Esophagus squamous epithelium (tissue), 4 donors: Measurements from ENCODE around the gene RAB24.
"Not testable (repeated sequence)": the region's sequence is repeated elsewhere in the genome, so short reads cannot be mapped to it uniquely, and the experiment has no call there.

Experiments used
- POLR2A ChIP-seq, 4 donors: fragments of 450-650 bp; IDR thresholded peaks; one replicate each; pipeline ENCODE4 v1.6.1; 2017; ENCODE audit warnings: antibody characterized with exemption in 4 of 4, mild to moderate bottlenecking in 4 of 4, moderate library complexity in 3 of 4
- TF ChIP-seq, protein P1 (sequence below), 6 experiments: fragments of 450-650 bp in 4 of 6; fragments of 200-600 bp in 2 of 6; sonication (generic) in 2 of 6; IDR thresholded peaks; one replicate each; pipeline ENCODE4 v1.5.1; 2016 to 2019; ENCODE audit warnings: antibody characterized with exemption in 6 of 6, mild to moderate bottlenecking in 4 of 6, moderate library complexity in 4 of 6

DNA sequence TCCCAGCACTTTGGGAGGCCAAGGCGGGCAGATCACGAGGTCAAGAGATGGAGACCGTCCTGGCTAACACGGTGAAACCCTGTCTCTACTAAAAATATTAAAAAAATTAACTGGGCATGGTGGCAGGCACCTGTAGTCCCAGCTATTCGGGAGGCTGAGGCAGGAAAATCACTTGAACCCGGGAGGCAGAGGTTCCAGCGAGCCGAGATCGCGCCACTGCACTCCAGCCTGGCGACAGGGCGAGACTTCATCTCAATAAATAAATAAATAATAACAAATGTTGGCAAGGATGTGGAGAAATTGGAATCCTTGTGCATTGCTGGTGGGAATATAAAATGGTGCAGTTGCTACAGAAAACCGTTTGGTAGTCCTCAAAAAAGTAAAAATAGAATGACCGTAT, 39.5 kb upstream of the RAB24 start:
- TF ChIP-seq, protein P1, sequence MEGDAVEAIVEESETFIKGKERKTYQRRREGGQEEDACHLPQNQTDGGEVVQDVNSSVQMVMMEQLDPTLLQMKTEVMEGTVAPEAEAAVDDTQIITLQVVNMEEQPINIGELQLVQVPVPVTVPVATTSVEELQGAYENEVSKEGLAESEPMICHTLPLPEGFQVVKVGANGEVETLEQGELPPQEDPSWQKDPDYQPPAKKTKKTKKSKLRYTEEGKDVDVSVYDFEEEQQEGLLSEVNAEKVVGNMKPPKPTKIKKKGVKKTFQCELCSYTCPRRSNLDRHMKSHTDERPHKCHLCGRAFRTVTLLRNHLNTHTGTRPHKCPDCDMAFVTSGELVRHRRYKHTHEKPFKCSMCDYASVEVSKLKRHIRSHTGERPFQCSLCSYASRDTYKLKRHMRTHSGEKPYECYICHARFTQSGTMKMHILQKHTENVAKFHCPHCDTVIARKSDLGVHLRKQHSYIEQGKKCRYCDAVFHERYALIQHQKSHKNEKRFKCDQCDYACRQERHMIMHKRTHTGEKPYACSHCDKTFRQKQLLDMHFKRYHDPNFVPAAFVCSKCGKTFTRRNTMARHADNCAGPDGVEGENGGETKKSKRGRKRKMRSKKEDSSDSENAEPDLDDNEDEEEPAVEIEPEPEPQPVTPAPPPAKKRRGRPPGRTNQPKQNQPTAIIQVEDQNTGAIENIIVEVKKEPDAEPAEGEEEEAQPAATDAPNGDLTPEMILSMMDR (IDR thresholded peaks at IDR 0.05), result not testable (repeated sequence)
- TF ChIP-seq POLR2A (IDR thresholded peaks at IDR 0.05), result not testable (repeated sequence)
